Ishikawa (cell line): Measurements from ENCODE around the gene ZNF222.

Source experiments
- CREB1 ChIP-seq: IDR thresholded peaks from 2 replicates; pipeline ENCODE4 v1.6.1; 2012; ENCODE audit warnings: low read depth
- EP300 ChIP-seq: IDR thresholded peaks from 2 replicates; pipeline ENCODE4 v1.6.1; 2012; ENCODE audit warnings: borderline replicate concordance
- NFIC ChIP-seq: IDR thresholded peaks from 2 replicates; pipeline ENCODE4 v1.6.1; 2012
- RAD21 ChIP-seq: IDR thresholded peaks from 2 replicates; pipeline ENCODE4 v1.6.1; 2012; ENCODE audit warnings: low read depth
- YY1 ChIP-seq: IDR thresholded peaks from 2 replicates; pipeline ENCODE4 v1.6.1; 2012; ENCODE audit warnings: low read depth
- TF ChIP-seq, protein P1 (sequence below): IDR thresholded peaks from 2 replicates; pipeline ENCODE4 v1.6.1; 2012
- TF ChIP-seq, protein P2 (sequence below): IDR thresholded peaks from 2 replicates; pipeline ENCODE4 v1.6.1; 2012; ENCODE audit warnings: low read depth, mild to moderate bottlenecking

DNA sequence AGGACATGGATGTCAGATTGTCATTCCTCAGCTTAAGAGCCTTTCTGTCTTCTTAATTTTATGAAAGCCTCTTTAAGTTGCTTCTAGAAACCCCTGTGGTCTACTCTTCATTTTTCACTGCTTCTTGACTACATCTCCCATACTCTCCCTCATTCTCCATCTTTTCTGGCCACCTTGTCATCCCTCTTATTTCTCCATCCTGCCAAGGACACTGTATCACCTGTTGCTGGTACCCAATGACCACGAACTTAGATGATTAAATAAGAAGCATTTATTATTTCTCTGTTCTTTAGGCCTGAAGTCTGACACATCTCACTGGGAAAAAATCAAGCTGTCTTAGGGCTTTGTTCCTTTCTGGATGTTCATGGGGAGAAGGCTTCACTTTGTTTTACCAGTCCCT is 35.9 kb downstream of the ZNF222 start:
- TF ChIP-seq EP300 (no peak), NFIC (no peak), CREB1 (no peak), YY1 (no peak), RAD21 (no peak)
- TF ChIP-seq, protein P1, sequence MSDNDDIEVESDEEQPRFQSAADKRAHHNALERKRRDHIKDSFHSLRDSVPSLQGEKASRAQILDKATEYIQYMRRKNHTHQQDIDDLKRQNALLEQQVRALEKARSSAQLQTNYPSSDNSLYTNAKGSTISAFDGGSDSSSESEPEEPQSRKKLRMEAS = no peak
- TF ChIP-seq, protein P2, sequence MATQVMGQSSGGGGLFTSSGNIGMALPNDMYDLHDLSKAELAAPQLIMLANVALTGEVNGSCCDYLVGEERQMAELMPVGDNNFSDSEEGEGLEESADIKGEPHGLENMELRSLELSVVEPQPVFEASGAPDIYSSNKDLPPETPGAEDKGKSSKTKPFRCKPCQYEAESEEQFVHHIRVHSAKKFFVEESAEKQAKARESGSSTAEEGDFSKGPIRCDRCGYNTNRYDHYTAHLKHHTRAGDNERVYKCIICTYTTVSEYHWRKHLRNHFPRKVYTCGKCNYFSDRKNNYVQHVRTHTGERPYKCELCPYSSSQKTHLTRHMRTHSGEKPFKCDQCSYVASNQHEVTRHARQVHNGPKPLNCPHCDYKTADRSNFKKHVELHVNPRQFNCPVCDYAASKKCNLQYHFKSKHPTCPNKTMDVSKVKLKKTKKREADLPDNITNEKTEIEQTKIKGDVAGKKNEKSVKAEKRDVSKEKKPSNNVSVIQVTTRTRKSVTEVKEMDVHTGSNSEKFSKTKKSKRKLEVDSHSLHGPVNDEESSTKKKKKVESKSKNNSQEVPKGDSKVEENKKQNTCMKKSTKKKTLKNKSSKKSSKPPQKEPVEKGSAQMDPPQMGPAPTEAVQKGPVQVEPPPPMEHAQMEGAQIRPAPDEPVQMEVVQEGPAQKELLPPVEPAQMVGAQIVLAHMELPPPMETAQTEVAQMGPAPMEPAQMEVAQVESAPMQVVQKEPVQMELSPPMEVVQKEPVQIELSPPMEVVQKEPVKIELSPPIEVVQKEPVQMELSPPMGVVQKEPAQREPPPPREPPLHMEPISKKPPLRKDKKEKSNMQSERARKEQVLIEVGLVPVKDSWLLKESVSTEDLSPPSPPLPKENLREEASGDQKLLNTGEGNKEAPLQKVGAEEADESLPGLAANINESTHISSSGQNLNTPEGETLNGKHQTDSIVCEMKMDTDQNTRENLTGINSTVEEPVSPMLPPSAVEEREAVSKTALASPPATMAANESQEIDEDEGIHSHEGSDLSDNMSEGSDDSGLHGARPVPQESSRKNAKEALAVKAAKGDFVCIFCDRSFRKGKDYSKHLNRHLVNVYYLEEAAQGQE = no peak
